GOT3 (cell line): ENCODE measurements around the gene ZNF22.
"Not testable (repeated sequence)": the region's sequence is repeated elsewhere in the genome, so short reads cannot be mapped to it uniquely, and the experiment has no call there.

ENCODE experiments used
- DNase-seq: peaks from one replicate; lab custom pipeline; 2025; ENCODE audit warnings: mixed read lengths; lab: John Stamatoyannopoulos, UW

ZNF22 gene

DNA sequence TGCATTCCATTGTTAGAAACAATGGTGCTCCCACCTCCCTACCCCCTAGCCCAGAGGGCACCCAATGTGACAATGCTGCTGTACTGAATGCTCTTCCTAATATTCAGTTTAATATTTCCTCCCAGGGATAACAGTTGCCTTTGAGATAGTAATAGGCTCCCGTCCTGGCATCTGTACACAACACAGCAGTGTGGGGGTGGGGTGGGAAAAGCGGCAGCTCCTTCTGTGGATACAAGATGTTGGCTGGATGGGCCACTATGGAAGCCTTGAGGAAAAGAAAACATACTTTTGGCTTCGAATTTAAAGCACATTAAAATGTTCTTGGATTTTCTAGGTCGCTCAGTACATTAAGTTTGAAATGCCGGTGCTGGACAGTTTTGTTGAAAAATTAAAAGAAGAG, 9.2 kb upstream of the ZNF22 start:
- DNase-seq = no peak

- DNase-seq = no peak
Measured at GRCh38 chr10:44992070-44992731, 8.5 kb upstream of the ZNF22 start.

GRCh38 chr10:44992732-44993225, 7.9 kb upstream of the ZNF22 start:
- DNase-seq = no peak

GRCh38 chr10:44993226-44993921, 7.3 kb upstream of the ZNF22 start:
- DNase-seq = no peak

DNA sequence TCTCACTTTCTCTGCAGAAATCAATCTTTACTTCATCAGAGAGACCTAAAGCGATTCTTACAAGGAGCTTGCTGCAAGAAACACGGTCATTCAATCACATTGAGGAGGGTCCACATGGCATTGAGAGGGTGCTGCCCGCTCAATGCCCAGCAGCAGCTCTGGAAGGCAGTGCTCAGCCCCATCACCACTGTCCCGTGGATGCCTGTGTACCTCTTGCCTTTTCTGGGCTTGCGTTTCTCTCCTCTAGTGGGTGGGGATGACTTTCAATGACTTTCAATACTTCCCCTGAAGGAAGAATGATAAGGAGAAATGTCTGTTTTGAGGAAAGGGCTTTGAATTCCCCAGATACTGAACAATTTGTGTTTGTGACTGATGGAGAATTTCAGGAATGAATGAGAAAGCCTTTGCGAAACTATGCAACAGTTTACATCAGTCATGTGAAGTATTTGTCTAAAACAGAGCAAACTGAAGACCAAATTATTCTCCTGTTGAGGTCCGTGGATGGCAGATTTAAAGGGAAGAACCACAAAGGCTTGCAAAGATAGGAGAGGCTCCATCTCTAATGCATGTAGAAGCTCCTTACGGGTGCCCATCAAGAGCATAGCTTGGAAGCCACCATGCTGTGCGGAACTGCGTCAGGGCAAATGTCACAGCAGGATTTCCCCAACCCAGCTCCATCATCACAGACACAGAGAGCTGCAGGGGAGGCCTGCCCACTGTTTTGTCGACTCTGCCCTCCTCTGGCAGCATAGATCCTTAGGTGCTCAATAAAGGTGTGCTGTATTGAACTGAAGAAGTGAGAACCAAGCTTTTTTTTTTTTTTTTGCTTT, 6.6 kb upstream of the ZNF22 start:
- DNase-seq = no peak

GRCh38 chr10:44994752-44995530, 5.8 kb upstream of the ZNF22 start:
- DNase-seq = no peak

GRCh38 chr10:44995581-44995913, 5.2 kb upstream of the ZNF22 start:
- DNase-seq = no peak

DNA sequence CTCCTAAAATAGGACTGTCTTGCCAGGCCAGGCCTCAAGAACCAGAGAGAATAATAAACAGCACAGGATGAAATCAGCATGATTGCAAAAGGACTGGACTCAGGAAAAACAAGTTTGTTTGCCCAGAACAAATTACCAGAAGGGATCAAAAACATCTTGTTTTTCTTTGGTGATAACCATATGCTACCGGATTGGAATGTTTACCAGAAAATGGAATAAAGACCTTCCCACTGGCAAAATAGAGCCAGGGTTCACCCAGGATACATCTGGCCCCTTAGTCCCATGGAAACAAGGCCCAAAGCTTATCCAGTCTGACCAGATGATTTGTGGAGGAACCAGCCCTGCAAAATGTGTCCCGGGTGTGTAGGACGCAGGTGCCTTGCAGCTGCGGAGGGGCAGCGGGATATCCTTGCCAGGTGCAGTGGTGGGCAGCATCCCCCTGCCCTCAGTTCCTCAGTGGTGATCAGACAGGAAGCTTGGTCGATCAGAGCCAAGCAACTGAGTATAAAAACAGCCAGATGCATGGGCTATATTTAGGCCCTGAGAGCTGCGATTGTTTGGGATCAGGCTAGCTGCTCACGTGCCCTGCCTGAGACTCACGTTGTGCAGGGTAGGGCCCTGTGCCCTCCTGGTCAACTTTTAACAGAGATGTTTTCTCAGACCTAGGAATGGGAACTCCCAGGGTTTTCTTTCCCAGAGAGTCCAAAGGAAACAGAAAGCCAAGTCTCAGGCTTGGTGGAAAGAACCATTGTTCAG, 4.6 kb upstream of the ZNF22 start:
- no peak for DNase-seq

DNA sequence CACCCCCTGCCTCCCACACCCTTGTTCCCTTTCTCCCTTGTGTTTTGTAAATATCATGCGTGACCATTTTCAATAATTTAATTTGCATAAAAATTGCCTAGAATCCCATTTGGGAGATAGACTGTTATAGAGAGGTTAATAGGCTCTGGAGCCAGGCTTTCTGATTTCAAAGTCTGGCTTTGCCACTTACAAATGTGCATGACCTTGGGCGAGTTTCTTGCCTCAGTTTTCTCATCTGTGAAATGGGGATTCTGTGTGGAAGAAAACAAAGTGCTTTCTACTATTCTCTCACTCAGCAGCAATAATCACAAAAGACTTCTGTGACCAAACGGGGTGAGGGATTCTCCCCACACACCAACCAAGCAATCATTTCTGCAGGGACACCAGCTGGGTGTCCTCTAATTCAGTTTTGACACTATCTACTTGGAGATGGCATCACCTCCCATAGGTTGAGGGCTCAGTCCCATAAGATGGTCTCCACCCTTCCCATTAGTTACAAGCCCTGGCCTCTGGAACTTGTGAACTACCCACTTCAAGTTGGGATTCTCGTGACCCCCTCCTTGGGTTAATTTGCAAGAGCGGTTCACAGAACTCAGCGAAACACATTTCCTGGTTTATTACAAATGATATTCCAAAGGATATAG, 3.5 kb upstream of the ZNF22 start:
- no peak for DNase-seq

DNA sequence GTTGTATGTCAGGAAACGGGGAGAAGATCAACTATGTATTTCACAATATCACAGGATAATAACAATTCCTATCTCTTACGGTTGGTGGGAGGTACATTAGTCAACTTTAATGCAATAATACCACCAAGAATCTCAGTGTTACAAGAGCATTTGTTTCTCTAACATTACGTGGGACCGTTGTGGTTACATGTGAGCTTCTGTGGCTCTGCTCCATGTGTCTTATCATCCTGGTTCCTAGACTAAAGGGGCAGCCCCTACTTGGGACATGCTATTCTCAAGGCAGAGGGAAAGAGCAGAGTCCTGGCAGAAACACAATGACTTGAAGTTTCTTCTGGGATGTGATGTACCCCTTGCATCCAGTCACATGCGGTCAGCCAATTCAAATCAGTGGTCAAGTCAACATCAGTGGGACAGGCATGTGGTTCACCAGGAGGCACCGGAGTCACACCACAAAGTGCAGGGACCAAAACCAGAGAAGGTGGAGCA, 2.5 kb upstream of the ZNF22 start:
- no peak for DNase-seq

- DNase-seq = peak; percentile 28
Measured at GRCh38 chr10:45000138-45000751, 478 bp upstream of the ZNF22 start.

DNA sequence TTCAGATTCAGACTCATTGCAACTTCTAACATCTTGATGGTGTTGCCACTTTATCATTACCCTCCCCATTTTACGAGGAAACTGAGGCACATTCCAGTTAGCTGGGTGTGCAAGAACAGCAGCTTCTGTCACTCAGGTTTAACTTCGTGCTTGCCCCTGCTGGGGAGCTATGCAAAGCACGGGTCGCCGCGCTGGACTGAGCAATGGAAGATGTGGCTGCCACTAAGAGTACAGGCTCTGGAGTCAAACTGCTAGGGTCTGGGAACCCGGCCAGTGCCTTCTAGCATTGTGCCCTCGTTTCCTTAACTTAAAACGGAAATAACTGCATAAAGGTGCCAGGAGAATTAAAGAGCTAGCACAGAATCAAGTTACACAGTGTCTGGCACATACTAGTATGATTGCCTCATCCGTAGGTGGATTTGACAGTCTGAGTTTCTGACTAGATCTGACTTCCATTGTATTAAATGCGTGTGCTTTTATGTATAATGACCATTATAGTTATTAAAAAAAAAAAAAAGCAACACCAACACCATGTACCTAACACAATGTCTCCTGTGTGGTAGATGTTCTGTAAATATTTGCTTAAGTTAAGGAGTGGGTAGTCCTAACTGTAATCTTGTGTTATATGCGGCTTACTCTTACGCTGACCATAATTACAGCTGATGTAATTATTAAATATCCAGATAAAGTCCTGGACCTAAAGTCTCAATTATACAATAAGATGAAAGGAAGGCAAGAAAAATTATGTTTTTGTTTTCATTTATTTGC, 842 bp downstream of the ZNF22 start:
- no peak for DNase-seq

DNA sequence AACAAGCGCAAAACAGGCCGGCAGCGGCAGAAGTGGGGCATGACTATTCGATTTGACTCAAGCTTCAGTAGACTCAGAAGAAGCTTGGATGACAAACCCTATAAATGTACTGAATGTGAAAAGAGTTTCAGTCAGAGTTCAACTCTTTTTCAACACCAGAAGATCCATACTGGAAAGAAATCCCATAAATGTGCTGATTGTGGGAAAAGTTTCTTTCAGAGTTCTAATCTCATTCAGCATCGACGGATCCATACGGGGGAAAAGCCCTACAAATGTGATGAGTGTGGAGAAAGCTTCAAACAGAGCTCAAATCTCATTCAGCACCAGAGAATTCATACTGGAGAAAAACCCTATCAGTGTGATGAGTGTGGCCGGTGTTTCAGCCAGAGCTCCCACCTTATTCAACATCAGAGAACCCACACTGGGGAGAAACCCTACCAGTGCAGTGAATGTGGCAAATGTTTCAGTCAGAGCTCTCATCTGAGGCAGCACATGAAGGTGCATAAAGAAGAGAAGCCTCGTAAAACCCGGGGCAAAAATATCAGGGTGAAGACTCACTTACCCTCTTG, 2.8 kb downstream of the ZNF22 start:
- DNase-seq = no peak

DNA sequence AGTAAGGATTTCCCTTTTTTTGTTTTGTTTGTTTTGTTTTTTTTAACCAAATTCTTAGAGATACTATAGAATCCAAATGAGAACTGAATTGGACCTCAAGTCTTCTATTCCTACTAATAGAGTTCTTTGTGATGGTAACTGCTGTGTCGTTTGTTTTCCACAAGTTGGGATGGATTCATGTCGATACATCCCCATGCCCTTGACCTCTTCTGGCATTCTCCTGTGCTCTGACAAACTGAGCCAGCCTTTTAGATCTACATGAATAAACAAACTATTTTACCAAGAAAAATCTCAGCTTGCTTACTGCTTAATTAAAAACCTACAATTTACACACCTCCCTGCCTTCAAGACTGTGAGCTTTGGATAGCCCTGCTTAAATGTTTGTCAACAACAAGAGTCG, 3.9 kb downstream of the ZNF22 start:
- DNase-seq = no peak

DNA sequence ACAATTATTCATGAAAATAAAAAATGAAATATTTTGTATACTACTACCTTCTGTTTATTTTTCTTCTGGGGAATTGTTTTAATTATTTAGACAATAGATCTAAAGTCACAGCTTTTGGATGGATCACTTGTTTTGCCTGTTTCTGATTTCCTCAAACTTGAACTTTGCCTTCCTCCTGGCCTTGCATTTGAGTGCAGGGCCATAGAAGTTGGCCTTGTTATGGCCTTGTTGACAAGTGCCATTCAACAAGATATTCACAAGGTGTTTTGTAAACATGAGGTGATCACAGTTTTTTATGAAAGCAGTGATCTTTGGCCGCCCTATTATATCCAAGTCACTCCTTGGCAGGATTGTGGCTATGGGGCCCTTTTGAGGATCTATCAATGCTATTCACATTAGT, 4.6 kb downstream of the ZNF22 start:
- DNase-seq = no peak

GRCh38 chr10:45006276-45007030, 5.7 kb downstream of the ZNF22 start:
- no peak for DNase-seq

- DNase-seq = peak; percentile 7
Measured at GRCh38 chr10:45008524-45009161, 7.9 kb downstream of the ZNF22 start.

DNA sequence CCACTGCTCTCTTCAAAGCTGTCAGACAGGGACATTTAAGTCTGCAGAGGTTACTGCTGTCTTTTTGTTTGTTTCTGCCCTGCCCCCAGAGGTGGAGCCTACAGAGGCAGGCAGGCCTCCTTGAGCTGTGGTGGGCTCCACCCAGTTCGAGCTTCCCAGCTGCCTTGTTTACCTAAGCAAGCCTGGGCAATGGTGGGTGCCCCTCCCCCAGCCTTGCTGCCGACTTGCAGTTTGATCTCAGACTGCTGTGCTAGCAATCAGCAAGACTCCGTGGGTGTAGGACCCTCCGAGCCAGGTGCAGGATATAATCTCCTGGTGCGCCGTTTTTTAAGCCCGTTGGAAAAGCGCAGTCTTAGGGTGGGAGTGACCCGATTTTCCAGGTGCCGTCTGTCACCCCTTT, 13.8 kb downstream of the ZNF22 start:
- not testable (repeated sequence) for DNase-seq
